ENCODE measurements around the gene GAREM1.

Gene GAREM1

GRCh38 chr18:32362484-32362883 is 108.2 kb downstream of the GAREM1 start:
- H3K4me1 ChIP-seq (ENCODE audit: control insufficient read depth in 5 of 5, insufficient read depth in 5 of 5, low read length in 5 of 5), result peaks cover 0 to 18% (median 4%) of the 10 kb centered on the region in 5 donors
- no peak overlapping the region for H3K4me3 ChIP-seq (ENCODE audit: low read depth in 1 of 5, low read length in 5 of 5)

GRCh38 chr18:32360682-32361345 is 109.9 kb downstream of the GAREM1 start:
- no peaks in the 10 kb centered on the region for H3K27me3 ChIP-seq (ENCODE audit: control insufficient read depth in 5 of 5, insufficient read depth in 4 of 5, low read length in 5 of 5)
- peaks cover 0 to 10% (median 2%) of the 10 kb centered on the region in 5 donors for H3K4me1 ChIP-seq (ENCODE audit: control insufficient read depth in 5 of 5, insufficient read depth in 5 of 5, low read length in 5 of 5)
- peak overlapping the region; percentile 20 for H3K27ac ChIP-seq (ENCODE audit: low read depth, low read length)

More at GRCh38 chr18:32362484-32362883, 108.2 kb downstream of the GAREM1 start:
- Histone ChIP-seq H3K36me3 (ENCODE audit: control insufficient read depth in 5 of 5, insufficient read depth in 5 of 5, low read length in 5 of 5) (no peaks in the 10 kb centered on the region), H3K9ac (ENCODE audit: low read length in 5 of 5) (no peak overlapping the region), H3K27ac (ENCODE audit: low read depth, low read length) (no peak overlapping the region), H3K9me3 (ENCODE audit: control insufficient read depth in 5 of 5, low read length in 5 of 5) (no peaks in the 10 kb centered on the region), H3K27me3 (ENCODE audit: control insufficient read depth in 5 of 5, insufficient read depth in 4 of 5, low read length in 5 of 5) (no peaks in the 10 kb centered on the region)

GRCh38 chr18:32358529-32358928 is 112.2 kb downstream of the GAREM1 start:
- Histone ChIP-seq H3K9me3 (ENCODE audit: control insufficient read depth in 5 of 5, low read length in 5 of 5) (no peaks in the 10 kb centered on the region), H3K4me1 (ENCODE audit: control insufficient read depth in 5 of 5, insufficient read depth in 5 of 5, low read length in 5 of 5) (peaks cover 0 to 10% (median 2%) of the 10 kb centered on the region in 5 donors), H3K27ac (ENCODE audit: low read depth, low read length) (no peak overlapping the region), H3K36me3 (ENCODE audit: control insufficient read depth in 5 of 5, insufficient read depth in 5 of 5, low read length in 5 of 5) (no peaks in the 10 kb centered on the region), H3K9ac (ENCODE audit: low read length in 5 of 5) (no peak overlapping the region), H3K27me3 (ENCODE audit: control insufficient read depth in 5 of 5, insufficient read depth in 4 of 5, low read length in 5 of 5) (no peaks in the 10 kb centered on the region), H3K4me3 (ENCODE audit: low read depth in 1 of 5, low read length in 5 of 5) (no peak overlapping the region)

More at GRCh38 chr18:32360682-32361345, 109.9 kb downstream of the GAREM1 start:
- Histone ChIP-seq H3K36me3 (ENCODE audit: control insufficient read depth in 5 of 5, insufficient read depth in 5 of 5, low read length in 5 of 5) (no peaks in the 10 kb centered on the region), H3K9me3 (ENCODE audit: control insufficient read depth in 5 of 5, low read length in 5 of 5) (no peaks in the 10 kb centered on the region), H3K9ac (ENCODE audit: low read length in 5 of 5) (no peak overlapping the region), H3K4me3 (ENCODE audit: low read depth in 1 of 5, low read length in 5 of 5) (no peak overlapping the region)

DNA sequence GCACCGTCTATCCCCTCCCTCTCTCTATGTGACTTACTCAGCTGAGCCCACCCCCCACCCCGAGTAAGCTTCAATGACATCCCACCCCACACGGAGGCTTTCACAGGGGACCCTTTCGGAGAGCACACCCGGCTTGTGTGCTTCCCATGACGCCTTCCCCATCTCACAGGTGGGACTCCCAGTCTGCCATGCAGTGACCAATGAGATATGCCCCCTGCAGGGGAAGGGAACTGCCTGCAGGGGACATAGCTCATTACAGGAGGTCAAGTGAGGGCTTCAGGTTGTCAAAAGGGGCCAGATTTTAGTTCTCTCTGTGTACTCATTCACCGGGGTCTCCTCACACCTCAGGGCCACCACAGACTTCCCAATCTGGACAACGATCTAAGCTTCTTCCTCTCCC is 112.6 kb downstream of the GAREM1 start:
- Histone ChIP-seq H3K9me3 (ENCODE audit: control insufficient read depth in 5 of 5, low read length in 5 of 5) (no peaks in the 10 kb centered on the region), H3K27ac (ENCODE audit: low read depth, low read length) (no peak overlapping the region), H3K36me3 (ENCODE audit: control insufficient read depth in 5 of 5, insufficient read depth in 5 of 5, low read length in 5 of 5) (no peaks in the 10 kb centered on the region), H3K9ac (ENCODE audit: low read length in 5 of 5) (no peak overlapping the region), H3K4me1 (ENCODE audit: control insufficient read depth in 5 of 5, insufficient read depth in 5 of 5, low read length in 5 of 5) (peaks cover 0 to 10% (median 2%) of the 10 kb centered on the region in 5 donors), H3K27me3 (ENCODE audit: control insufficient read depth in 5 of 5, insufficient read depth in 4 of 5, low read length in 5 of 5) (no peaks in the 10 kb centered on the region), H3K4me3 (ENCODE audit: low read depth in 1 of 5, low read length in 5 of 5) (no peak overlapping the region)

DNA sequence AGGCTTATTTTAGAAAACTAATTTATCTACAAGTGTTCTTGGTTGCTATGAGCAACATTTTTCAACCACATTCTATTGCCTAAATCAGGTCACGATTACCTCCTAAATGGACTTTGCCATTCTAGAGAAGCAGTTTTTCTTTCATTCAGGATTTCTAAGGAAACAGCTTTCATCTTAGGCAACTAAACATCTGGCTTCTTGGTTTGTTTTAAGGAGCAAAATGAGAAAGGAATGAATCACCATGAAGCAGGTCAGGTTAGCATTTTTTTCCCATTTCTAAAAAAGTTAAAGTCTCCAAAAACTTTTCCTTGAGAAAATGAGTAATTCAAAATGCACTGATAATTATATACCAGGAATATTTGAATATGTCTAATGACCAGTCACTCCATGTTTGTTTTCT is 114.8 kb downstream of the GAREM1 start:
- Histone ChIP-seq H3K27ac (ENCODE audit: low read depth, low read length) (peak overlapping the region; percentile 33), H3K4me3 (ENCODE audit: low read depth in 1 of 5, low read length in 5 of 5) (no peak overlapping the region), H3K27me3 (ENCODE audit: control insufficient read depth in 5 of 5, insufficient read depth in 4 of 5, low read length in 5 of 5) (no peaks in the 10 kb centered on the region), H3K9me3 (ENCODE audit: control insufficient read depth in 5 of 5, low read length in 5 of 5) (no peaks in the 10 kb centered on the region), H3K9ac (ENCODE audit: low read length in 5 of 5) (no peak overlapping the region), H3K4me1 (ENCODE audit: control insufficient read depth in 5 of 5, insufficient read depth in 5 of 5, low read length in 5 of 5) (peaks cover 0 to 4% (median 2%) of the 10 kb centered on the region in 5 donors), H3K36me3 (ENCODE audit: control insufficient read depth in 5 of 5, insufficient read depth in 5 of 5, low read length in 5 of 5) (no peaks in the 10 kb centered on the region)

DNA sequence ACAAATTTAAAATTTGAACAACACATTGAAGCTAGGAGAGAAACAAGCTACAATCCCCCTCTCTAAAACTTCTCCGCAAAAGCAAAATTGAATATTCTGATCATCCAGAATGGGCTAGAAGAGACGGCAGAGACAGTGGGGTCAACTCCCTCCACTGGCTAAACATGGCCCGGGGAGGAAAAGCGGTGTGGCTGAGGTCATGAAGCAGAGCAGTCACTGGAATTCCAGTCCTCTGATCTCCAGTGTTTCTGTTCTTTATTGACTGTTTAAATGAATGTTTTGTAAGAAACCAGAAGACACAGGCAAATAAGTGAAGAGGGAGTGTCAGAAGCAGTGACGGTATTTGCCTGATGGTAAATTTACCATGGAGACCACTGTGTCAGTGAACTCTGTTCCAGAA is 116.2 kb downstream of the GAREM1 start:
- H3K36me3 ChIP-seq (ENCODE audit: control insufficient read depth in 5 of 5, insufficient read depth in 5 of 5, low read length in 5 of 5), result no peaks in the 10 kb centered on the region
- no peaks in the 10 kb centered on the region for H3K9me3 ChIP-seq (ENCODE audit: control insufficient read depth in 5 of 5, low read length in 5 of 5)
- H3K27me3 ChIP-seq (ENCODE audit: control insufficient read depth in 5 of 5, insufficient read depth in 4 of 5, low read length in 5 of 5), result no peaks in the 10 kb centered on the region
- no peak overlapping the region for H3K27ac ChIP-seq (ENCODE audit: low read depth, low read length)
- H3K4me1 ChIP-seq (ENCODE audit: control insufficient read depth in 5 of 5, insufficient read depth in 5 of 5, low read length in 5 of 5), result peaks cover 2 to 7% (median 6%) of the 10 kb centered on the region in 5 donors
- no peak overlapping the region for H3K4me3 ChIP-seq (ENCODE audit: low read depth in 1 of 5, low read length in 5 of 5)
- no peak overlapping the region for H3K9ac ChIP-seq (ENCODE audit: low read length in 5 of 5)

GRCh38 chr18:32353257-32353656 is 117.4 kb downstream of the GAREM1 start:
- no peak overlapping the region for H3K4me3 ChIP-seq (ENCODE audit: low read depth in 1 of 5, low read length in 5 of 5)
- peaks cover 2 to 10% (median 7%) of the 10 kb centered on the region in 5 donors for H3K4me1 ChIP-seq (ENCODE audit: control insufficient read depth in 5 of 5, insufficient read depth in 5 of 5, low read length in 5 of 5)
- H3K36me3 ChIP-seq (ENCODE audit: control insufficient read depth in 5 of 5, insufficient read depth in 5 of 5, low read length in 5 of 5), result no peaks in the 10 kb centered on the region
- H3K27ac ChIP-seq (ENCODE audit: low read depth, low read length), result no peak overlapping the region
- no peaks in the 10 kb centered on the region for H3K9me3 ChIP-seq (ENCODE audit: control insufficient read depth in 5 of 5, low read length in 5 of 5)
- H3K9ac ChIP-seq (ENCODE audit: low read length in 5 of 5), result no peak overlapping the region
- H3K27me3 ChIP-seq (ENCODE audit: control insufficient read depth in 5 of 5, insufficient read depth in 4 of 5, low read length in 5 of 5), result no peaks in the 10 kb centered on the region

DNA sequence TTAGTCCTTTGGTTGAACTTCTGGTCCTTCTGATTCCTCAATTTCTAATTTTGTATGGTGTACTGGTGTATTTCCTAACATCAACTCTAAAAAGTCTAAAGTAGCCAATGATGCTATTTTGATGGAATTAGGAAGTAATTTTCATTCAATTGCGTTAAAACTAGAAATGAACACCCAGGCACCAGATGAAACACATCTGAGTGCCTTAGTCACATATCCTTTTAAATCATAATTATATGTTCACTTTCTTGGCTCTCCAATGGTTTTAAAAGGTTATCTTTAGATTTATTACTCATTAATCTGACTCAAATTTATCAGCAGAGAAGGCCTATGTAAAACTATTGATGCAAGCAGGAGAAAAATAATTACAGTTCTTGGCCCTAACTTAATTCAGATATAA is 119.7 kb downstream of the GAREM1 start:
- H3K36me3 ChIP-seq (ENCODE audit: control insufficient read depth in 5 of 5, insufficient read depth in 5 of 5, low read length in 5 of 5), result no peaks in the 10 kb centered on the region
- no peaks in the 10 kb centered on the region for H3K9me3 ChIP-seq (ENCODE audit: control insufficient read depth in 5 of 5, low read length in 5 of 5)
- no peak overlapping the region for H3K9ac ChIP-seq (ENCODE audit: low read length in 5 of 5)
- H3K4me3 ChIP-seq (ENCODE audit: low read depth in 1 of 5, low read length in 5 of 5), result no peak overlapping the region
- H3K4me1 ChIP-seq (ENCODE audit: control insufficient read depth in 5 of 5, insufficient read depth in 5 of 5, low read length in 5 of 5), result peaks cover 1 to 25% (median 22%) of the 10 kb centered on the region in 5 donors
- H3K27ac ChIP-seq (ENCODE audit: low read depth, low read length), result peak overlapping the region; percentile 69
- no peaks in the 10 kb centered on the region for H3K27me3 ChIP-seq (ENCODE audit: control insufficient read depth in 5 of 5, insufficient read depth in 4 of 5, low read length in 5 of 5)

DNA sequence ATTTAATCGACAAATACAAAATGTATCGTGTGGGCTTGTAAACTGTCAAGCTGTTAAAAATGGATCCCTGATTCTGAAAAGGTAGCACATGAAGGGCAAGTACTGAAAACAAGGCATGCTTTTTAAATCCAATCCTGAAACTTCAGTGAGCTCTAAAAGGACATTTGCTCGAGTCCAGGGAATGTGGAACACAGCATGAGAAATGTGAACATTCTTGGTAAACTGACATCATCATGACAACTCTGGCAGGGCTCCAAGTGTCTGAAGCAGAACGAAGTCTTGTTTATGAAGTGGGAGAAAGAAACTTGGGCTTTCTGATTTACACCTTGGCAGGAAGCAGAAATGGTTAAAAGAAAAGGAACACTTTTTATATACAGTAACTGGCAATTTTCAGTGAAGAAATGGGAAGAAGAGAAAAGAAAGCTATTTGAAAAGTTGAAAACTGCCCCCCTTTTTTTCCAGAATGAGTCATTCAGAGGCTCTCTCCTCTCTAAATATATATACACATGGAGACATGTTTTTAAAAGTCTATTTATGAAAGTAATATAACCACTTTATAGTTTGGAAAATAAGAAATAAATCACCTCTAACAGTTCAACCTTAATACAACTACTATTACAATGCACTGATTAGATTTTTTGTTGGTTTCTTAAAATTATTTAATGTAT is 120.8 kb downstream of the GAREM1 start:
- peaks cover 0 to 25% (median 22%) of the 10 kb centered on the region in 5 donors for H3K4me1 ChIP-seq (ENCODE audit: control insufficient read depth in 5 of 5, insufficient read depth in 5 of 5, low read length in 5 of 5)
- peak overlapping the region in 1 of 5 donors; percentile 7 for H3K4me3 ChIP-seq (ENCODE audit: low read depth in 1 of 5, low read length in 5 of 5)
- no peaks in the 10 kb centered on the region for H3K27me3 ChIP-seq (ENCODE audit: control insufficient read depth in 5 of 5, insufficient read depth in 4 of 5, low read length in 5 of 5)
- H3K27ac ChIP-seq (ENCODE audit: low read depth, low read length), result peak overlapping the region; percentile 69
- H3K9me3 ChIP-seq (ENCODE audit: control insufficient read depth in 5 of 5, low read length in 5 of 5), result no peaks in the 10 kb centered on the region
- no peaks in the 10 kb centered on the region for H3K36me3 ChIP-seq (ENCODE audit: control insufficient read depth in 5 of 5, insufficient read depth in 5 of 5, low read length in 5 of 5)
- H3K9ac ChIP-seq (ENCODE audit: low read length in 5 of 5), result peak overlapping the region in 3 of 5 donors; percentile 39 to 59 (median 53)

GRCh38 chr18:32346671-32347070 is 124.0 kb downstream of the GAREM1 start:
- Histone ChIP-seq H3K4me3 (ENCODE audit: low read depth in 1 of 5, low read length in 5 of 5) (peak overlapping the region in 2 of 5 donors; percentile 12 to 35), H3K9me3 (ENCODE audit: control insufficient read depth in 5 of 5, low read length in 5 of 5) (no peaks in the 10 kb centered on the region), H3K27me3 (ENCODE audit: control insufficient read depth in 5 of 5, insufficient read depth in 4 of 5, low read length in 5 of 5) (no peaks in the 10 kb centered on the region), H3K36me3 (ENCODE audit: control insufficient read depth in 5 of 5, insufficient read depth in 5 of 5, low read length in 5 of 5) (no peaks in the 10 kb centered on the region), H3K9ac (ENCODE audit: low read length in 5 of 5) (peak overlapping the region in 1 of 5 donors; percentile 62), H3K4me1 (ENCODE audit: control insufficient read depth in 5 of 5, insufficient read depth in 5 of 5, low read length in 5 of 5) (peaks cover 4 to 35% (median 30%) of the 10 kb centered on the region in 5 donors), H3K27ac (ENCODE audit: low read depth, low read length) (peak overlapping the region; percentile 58)

Measured in subcutaneous abdominal adipose tissue (tissue), 5 donors.